Loucy (cell line): ENCODE data around the gene MALRD1.

Experiments
- EZH2phosphoT487 ChIP-seq: fragments of 200-600 bp; IDR thresholded peaks from 2 replicates; pipeline ENCODE4 v1.6.1; 2018; ENCODE audit warnings: antibody characterized with exemption, mild to moderate bottlenecking, moderate library complexity, borderline replicate concordance
- TF ChIP-seq, protein P1 (sequence below): fragments of 200-600 bp; sonication (generic); conservative IDR thresholded peaks from 2 replicates; pipeline ENCODE4 v1.5.1; 2014; ENCODE audit warnings: mild to moderate bottlenecking, antibody characterized with exemption, low read length

DNA sequence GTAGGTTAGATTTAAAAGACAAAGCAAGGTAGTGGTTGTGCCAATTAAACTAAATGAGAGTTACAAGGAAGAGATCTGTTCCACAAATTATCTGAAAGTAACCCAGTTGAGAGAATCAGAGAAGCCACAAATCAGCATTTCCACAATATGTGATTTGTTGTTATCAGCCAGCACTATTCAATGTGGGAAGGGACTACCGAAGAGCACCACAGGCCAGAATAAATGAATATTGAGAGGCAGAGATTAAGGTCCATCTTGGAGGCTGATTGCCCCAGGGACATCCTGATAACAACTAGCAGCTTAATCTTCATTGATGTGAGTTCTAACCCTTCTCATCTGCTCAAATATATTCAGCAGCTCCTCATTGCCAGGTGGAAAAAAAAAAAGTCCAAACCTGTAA, 367.6 kb downstream of the MALRD1 start:
- TF ChIP-seq, protein P1, sequence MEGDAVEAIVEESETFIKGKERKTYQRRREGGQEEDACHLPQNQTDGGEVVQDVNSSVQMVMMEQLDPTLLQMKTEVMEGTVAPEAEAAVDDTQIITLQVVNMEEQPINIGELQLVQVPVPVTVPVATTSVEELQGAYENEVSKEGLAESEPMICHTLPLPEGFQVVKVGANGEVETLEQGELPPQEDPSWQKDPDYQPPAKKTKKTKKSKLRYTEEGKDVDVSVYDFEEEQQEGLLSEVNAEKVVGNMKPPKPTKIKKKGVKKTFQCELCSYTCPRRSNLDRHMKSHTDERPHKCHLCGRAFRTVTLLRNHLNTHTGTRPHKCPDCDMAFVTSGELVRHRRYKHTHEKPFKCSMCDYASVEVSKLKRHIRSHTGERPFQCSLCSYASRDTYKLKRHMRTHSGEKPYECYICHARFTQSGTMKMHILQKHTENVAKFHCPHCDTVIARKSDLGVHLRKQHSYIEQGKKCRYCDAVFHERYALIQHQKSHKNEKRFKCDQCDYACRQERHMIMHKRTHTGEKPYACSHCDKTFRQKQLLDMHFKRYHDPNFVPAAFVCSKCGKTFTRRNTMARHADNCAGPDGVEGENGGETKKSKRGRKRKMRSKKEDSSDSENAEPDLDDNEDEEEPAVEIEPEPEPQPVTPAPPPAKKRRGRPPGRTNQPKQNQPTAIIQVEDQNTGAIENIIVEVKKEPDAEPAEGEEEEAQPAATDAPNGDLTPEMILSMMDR: no peak
- TF ChIP-seq EZH2phosphoT487: no peak
